ENCODE measurements around the gene ERCC6.

Gene ERCC6

DNA sequence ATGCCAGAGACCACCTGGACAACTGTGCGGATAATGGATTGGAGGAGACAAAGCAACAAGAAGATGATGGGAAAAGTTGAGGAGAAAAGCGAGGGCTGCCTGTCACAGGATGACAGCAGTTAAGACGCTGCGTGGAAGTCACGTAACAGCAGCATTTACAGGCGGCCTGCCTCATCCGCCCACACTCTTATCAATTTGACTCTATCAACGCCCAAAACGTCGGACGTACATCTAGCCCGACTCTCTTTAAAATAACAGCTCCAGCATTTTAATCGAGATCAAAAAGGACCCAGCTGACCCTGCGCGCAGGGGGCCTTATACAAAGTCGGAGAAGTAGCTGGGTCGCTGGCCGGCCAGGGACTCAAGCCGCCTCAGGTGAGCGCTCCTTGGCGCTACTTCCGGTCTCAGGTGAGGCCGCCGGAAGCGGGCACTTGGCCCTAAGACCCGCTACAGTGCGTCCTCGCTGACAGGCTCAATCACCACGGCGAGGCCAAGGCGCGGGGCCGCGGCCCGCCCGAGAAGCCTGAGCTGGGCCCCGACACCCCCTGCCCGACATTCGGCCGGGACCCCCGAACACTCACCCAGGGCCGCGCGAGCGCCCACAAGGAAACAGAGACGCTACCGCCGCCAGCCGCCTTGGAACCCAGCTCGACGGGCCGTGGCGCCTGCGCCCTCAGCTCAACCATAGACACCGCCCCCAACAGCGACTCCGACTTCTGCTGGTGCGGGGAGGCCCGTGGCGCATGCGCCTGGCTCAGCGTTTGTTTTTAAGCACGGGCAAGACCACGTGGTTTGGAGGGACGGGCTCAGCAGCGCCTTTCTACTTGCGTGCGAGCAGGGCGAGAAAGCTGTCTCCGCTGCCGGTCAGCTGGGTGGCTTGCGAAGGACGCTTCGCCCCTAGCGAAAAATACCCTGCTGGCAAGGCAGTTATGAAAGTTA is at the start of gene ERCC6:
Gene ERCC6, minus strand, starts transcription at position 741 of the 939 bp plus-strand sequence.
- DNase-seq = peak; percentile 98

DNA sequence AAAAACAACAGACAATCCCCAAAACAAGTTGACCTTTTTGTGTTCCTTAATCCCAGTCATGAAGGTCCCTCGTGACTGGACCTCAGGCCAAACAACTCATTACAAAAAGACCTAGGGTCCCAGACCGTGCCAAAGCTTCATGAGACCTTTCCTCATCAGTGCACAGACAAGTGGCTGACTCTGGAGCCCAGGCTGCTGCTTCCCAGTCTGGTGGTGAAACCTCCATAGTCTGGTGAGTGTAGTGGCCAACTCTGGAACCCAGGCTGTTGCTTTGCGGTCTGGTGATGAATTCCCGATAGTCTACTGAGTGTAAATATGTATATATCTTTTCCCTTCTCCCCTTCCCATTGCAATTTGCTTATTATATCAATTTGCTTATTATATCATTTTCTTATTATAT is 49.1 kb upstream of the ERCC6 start:
- no peak for DNase-seq

DNA sequence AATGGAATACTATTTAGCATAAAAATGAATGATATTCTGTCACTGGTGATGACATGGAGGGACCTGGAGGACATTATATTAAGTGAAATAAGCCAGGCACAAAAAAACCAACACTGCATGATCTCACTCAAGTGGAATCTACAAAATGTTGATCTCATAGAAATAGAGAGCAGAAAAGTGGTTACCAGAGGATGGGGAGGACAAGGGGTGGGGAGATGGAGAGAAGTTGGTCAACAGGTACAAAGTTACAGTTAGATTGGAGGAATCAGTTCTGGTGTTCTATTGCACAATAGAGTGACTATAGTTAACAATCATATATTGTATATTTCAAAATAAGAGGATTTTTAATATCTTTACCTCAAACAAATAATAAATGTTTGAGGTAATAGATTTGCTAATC is 46.5 kb upstream of the ERCC6 start:
- no peak for DNase-seq

DNA sequence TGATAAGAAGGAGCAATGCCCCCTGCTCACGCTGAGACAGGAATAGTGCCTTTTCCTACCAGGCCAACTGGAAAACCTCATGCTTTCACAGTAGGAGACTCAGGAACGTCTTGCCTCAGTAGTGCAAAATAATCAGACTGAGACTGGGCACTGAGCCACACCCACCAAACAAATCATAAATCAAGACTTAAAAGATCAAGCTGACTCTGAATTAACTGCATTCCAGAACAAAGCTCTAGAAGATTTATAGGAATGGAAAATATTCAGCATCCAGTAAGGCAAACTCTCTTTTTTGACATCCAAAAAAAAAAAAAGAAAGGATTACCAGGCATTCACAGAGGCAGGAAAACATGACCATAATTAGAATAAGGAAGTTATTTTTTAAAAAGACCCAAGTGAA is 40.7 kb upstream of the ERCC6 start:
- no peak for DNase-seq

DNA sequence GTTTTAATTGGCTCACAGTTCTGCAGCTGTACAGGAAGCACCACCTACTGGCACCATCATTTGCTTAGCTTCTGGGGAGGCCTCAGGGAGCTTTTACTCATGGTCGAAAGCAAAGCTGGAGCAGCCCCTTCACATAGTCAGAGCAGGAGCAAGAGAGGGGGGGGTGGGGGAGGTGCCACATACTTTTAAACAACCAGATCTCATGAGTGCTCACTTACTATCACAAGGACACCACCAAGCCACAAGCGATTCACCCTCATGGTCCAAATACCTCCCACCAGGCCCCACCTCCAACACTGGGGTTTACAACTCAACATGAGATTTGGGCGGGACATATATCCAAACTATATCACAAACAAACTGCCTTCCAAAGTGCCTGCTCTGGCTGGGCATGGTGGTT is 39.5 kb upstream of the ERCC6 start:
- DNase-seq = no peak

DNA sequence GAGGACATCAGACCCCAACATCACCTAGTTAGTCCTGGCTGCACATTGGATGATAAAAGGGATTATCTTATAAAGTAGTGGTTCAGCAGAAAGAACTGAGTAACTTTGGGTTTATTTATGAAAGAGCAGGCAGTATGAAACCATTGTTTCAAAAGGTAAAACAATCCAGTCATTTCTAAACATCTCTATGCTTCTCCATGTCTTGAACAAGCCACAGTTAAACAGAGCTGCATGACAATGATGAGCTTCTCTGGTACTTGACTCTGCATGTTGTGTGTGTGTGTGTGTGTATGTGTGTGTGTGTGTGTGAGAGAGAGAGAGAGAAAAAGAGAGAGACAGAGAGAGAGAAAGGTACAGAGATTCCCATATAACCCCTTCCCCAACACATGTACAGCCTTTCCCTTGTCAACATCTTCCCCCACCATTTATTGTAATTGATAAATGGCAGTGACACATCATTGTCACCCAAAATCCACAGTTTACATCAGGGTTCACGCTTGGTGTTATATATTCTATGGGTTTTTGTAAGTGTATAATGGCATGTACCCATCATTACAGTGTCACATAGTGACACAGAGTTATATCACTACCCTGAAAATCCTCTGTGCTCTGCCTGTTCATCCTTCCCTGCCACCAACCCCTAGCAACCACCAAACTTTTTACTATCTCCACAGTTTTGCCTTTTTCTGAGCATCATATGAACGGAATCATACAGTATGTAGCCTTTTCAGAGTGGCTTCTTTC is 38.4 kb upstream of the ERCC6 start:
- DNase-seq = peak; percentile 6

DNA sequence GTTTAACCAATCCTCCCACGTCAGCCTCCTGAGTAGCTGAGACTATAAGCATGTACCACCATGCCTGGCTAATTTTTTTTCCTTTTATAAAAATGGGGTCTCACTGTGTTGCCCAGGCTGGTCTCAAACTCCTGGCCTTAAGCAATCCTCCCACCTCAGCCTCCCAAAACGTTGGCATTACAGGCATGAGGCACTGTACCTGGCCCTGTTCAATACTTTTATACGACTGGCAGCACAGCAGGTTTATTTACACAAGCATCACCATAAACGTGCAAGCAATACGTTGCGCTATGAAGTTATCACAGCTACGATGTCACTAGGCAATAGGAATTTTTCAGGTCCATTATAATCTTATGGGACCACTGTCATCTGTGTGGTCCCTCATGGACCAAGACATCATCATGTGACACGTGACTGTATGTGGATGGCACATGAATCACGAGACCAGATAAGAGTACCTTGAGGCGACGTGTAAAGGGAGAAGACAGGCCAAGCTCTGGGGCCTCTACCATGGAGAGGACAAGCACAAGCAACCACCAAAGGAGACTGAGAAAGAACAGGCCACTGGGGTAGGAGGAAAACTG is 36.7 kb upstream of the ERCC6 start:
- no peak for DNase-seq

DNA sequence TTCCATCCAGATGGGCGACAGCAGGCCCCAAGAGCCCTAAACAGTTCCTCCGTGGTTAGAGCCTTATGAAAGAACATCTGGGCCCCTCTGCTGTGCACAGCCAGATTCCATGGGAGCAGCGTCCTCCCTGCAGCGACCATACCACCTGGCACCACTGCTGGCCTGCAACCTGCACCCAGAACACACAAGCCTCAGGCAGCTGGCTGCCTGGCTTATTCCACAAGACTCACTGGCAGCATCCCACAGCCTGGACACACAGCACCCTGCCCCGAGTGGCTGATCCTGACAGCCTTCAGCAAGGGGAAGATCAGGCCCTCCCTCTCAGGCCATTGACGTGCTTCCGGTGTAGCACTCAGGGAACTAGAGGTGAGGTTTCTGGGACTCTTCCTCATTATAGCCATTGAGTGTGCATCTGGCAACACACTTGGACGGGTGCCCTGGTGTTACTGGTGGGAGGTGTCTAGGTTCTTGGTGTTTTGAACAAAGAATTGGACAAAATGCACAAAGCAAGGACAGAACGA is 33.7 kb upstream of the ERCC6 start:
- DNase-seq = no peak

DNA sequence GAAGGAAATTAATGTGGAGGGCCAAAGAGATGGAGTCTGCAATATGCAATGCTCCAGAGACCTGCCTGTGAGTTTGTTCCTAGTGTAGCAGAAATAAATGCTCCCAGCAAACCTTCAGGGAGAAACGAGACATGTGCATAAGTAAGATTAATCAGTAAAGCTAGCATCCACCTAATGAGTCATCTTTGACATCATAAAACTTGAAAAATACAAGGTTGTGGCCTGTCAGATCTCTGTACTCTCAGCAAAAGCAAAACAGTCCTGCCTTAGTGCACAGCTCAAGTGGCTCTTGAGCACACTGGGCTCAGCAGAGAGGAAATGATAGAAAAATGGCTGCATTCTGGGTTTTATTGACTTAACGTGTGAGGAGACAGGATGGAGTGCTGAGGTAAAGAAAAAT is 32.5 kb upstream of the ERCC6 start:
- DNase-seq = no peak

DNA sequence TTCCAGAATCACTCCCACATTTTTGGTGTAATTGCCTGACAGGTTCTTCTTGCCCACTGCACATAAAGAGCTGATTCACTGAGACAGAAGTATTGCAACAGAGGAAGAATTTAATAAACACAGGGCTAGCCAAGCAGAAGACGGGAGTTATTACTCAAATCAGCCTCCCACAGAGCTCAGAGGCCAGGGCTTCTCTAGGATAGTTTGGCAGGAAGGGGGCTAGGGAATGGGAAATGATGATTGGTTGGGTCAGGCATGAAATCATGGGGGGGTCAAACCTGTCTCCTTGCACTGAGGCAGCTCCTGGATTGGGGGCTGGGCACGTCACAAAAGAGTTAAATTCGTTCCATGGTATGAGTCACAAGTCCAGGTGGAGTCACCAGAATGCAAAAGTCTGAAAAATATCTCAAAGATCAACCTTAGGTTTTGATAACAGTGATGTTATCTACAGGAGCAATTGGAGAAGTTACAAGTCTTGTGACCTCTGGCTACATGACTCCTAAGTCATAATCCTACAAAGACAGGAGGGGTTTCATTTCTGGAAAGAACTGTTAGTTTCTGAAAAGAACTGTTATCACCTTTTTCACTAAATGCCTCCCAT is 30.2 kb upstream of the ERCC6 start:
- no peak for DNase-seq

DNA sequence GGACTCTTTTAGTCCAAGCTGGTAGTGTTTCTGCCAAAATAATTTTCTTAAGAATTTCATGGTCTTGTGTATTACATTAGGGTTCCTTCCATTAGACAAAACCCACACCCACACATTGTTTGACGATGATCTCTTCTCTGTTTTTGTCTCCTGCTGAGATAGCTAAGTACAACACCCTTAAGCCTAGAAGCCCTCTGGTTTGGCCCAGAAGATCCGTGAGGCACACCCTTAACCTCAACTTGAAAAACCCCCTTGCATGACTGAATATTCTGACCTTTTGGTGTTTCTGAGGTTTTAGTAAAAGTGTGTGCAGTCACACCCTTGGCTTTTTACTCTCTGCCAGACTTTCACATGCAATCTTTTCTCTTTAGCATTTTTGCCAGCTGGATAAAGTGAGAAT is 29.3 kb upstream of the ERCC6 start:
- no peak for DNase-seq

DNA sequence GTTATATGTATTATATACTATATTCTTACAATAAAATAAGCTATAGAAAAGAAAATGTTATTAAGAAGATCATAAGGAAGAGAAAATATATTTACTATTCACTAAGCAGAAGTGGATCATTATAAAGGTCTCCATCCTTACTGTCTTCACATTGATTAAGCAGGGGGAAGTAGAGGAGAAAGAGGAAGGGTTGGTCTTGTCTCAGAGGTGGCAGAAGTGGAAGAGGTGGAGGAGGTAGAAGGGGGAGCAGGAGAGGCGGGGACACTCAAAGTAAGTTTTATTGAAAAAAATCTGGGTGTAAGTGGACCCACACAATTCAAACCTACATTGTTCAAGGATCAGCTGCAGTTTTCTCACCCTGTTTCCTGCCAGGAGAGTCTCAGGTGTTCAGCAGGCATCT is 28.9 kb upstream of the ERCC6 start:
- DNase-seq = no peak

DNA sequence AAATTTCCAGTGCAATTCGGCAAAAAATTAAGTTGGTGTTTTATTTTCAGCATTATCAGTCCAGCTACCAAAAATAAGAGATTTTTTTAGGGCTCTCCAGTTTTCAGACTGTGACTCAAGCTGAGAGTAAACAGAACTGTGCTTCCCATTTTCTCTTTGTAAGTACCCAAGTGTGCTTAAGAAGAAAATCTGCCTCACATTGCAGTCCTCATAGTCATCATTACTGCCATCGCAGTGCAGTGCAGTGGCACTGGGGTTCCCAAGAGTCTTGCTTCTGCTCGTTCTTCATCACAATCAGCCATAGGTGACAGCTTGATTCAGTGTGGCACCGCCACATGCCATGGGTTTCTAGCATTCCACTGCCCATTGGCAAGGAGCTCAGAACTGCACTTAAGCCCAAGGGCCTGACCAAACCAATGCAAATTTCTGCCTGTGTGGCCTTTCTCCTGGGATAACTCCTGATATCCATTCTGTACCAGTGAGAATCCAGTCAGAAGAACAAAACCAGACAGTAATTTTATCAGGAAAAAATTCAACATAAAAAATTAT is 25.6 kb upstream of the ERCC6 start:
- no peak for DNase-seq

DNA sequence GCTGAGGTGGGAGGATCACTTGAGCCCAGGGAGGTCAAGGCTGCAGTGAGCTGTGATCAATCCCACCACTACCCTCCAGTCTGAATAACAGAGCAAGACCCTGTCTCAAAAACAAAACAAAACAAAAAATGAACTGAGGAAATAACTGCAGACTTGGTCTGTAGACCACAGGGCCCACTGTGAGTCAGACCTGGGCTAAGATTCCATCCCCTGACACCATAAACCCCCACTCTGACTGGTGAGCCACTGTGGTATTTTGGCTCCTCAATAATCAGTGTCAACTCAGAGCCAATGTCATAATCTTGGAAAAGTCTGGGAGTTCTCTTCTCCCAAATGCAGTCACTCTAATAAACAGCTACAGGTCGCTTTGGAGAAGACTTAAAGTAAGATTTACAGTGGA is 24.0 kb upstream of the ERCC6 start:
- DNase-seq = no peak

DNA sequence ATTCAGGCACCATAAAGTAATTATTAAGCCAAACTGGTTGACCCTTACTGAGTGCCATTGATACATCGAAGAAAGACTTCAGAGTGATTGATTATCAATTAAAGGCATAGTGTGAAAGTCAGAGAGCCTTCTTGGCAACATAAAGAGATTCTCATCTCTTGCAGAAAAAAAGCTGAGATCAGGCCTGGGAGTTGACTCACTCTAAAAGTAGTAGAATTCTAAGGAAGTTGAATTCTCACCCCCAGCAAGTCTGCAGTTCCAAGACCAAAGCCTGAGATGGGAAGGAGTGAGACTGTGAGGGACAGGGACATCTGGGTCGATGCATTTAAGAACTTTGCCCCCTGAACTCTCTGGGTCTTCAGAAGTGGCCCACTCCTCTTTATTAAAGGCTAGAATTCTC is 21.6 kb upstream of the ERCC6 start:
- DNase-seq = no peak

DNA sequence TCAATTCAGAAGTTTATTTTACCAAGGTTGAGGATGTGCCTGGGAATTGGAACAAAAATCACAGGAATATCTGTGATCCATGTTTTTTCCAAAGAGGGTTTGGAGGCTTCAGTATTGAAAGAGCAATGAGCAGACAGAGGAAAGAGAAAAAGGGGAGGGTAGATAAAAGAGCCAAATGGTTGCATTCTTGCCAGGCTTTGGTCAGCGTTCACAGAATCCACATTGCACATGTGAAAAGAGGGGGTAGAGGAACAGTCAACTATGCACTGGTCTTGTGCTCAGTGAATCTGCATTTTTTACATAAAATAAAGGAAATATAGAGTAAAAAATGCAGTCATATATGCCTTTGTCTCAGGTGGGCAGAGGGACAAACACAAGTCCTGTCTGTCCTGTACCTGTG is 20.6 kb upstream of the ERCC6 start:
- DNase-seq = no peak

DNA sequence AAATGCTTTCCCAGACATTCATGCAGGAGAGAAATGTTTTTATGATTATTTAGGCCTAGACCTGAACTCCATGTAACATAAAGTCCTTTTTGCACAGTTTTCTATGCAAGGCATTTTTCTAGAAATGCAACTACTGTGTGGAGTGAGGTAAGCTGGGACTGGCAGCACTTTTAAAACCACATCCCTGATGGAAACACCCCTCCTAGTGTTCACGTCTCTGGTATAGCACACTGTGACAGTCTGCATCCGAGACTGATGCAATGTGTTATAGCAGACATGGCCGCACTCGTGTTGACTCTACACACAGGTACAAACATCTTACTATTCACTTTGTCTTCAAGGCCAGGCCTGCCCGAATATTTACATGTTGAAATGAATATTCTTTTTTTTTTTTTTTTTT is 19.3 kb upstream of the ERCC6 start:
- DNase-seq = no peak

DNA sequence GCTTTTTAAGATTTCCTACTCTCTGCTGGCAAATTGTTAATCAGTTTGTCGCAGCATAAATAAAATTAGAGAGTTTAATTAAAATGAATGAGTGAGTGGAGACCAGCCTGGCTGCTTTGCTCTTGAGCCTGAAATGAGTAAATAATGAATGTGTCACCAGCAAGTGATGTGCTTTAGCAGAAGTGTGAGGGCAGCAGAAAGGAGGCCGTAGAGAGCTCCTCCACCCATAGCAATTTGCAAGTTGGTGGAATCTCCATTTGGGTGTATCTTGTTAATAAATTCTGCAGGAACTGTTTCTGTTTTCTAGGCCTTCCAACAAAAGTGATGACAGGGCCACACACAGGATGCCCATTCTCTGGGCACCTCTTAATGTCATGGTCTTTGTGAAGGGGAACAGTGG is 18.8 kb upstream of the ERCC6 start:
- no peak for DNase-seq

DNA sequence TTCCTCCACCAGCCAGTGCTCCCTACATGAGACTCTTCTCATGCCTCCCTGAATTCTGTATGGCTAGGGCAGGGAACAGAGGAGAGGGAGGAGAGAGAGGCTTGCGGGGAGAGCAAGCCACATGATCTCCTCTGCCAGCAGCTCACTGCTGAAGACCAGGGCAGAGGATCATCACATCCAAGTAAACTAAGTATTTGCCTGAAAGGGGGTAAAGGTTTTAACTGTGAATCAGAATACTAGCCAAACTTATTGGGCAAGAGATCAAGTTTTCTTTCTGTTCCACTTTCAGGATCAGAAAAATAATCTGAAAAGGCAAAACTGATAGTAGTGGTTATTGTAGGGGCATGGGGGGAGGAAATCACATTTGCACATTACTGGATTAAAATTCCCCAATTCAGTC is 17.8 kb upstream of the ERCC6 start:
- no peak for DNase-seq

DNA sequence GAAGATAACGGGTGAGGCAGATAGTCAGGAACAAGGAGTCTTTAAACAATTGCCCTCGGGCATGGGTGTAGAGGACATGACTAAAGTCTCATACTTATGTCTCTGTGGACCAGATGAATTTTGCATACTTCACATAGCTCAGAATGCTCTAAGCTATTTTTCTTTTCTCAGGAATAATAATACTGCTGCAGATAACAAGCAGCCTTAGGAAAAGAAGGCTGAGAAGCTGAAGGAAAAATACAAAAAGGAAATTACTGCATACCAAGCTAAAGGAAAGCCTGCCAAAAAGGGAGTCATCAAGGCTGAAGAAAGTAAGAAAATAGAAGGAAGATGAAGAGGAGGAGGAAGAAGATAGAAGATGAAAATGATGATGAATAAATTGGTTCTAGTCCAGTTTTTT is 13.4 kb upstream of the ERCC6 start:
- DNase-seq = no peak

DNA sequence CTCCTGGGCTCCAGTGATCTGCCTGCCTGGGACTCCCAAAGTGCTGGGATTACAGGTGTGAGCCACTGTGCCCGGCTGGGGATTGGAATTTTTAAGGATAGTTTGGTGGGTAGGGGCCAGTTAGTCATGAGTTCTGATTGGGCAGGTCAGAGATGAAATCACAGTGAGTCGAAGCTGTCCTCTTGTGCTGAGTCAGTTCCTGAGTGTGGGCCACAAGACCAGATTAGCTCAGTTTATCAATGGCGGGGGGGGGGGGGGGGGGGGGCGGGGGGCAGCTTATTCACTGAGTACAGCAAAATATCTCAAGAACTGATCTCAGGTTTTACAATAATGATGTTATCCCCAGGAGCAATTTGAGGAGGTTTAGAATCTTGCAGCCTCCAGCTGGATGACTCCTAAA is 11.6 kb upstream of the ERCC6 start:
- no peak for DNase-seq

DNA sequence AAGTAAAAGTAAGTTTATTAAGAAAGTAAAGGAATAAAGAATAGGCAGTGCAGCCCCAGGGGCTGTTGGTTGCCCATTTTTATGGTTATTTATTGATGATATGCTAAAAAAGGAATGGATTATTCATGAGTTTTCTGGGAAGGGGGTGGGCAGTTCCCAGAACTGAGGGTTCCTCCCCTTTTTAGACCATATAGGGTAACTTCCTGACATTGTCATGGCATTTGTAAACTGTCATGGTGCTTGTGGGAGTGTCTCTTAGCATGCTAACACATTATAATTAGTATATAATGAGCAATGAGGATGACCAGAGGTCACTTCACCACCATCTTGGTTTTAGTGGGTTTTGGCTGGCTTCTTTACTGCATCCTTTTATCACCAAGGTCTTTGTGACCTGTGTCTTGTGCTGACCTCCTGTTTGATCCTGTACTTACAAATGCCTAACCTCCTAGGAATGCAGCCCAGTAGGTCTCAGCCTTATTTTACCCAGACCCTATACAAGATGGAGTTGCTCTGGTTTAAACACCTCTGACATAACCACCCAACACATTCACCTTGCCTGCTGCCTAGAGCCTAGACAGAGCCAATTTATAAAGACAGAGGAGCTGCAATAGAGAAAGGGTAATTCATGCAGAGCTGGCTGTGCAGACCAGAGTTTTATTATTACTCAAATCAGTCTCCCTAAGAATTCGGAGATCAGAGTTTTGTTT is 10.9 kb upstream of the ERCC6 start:
- no peak for DNase-seq
